Ovary (tissue), 9 donors: Measurements from ENCODE around the gene ANGPTL4. TPM values are rescaled to one million over a fixed set of nuclear protein-coding genes. Genes with fewer than 3 reads are reported as not detected.

ENCODE experiments used
- DNase-seq, 5 donors: peaks; one replicate each; pipeline ENCODE4 v3.0.0-alpha.2; 2019 to 2020
- H3K27ac ChIP-seq, 2 donors: fragments of 200-600 bp; one replicate each; pipeline versions ENCODE4 v1.5.1 to v1.8.0; 2019 to 2022
- H3K27me3 ChIP-seq: fragments of 200-600 bp; one replicate; pipeline ENCODE4 v1.8.0; 2022
- H3K36me3 ChIP-seq: fragments of 200-600 bp; sonication (generic); one replicate; pipeline ENCODE4 v1.5.1; 2019
- H3K4me1 ChIP-seq: one replicate; pipeline ENCODE4 v1.8.1; 2013; ENCODE audit warnings: mild to moderate bottlenecking, moderate library complexity; ENCODE audit not compliant: insufficient read depth
- H3K4me3 ChIP-seq: fragments of 200-600 bp; sonication (generic); one replicate; pipeline ENCODE4 v1.5.1; 2017
- H3K9me3 ChIP-seq, 2 donors: fragments of 200-600 bp in 1 of 2; sonication (generic) in 1 of 2; one replicate each; pipeline versions ENCODE4 v1.5.1 to v1.8.1; 2013 to 2019; ENCODE audit warnings: mild to moderate bottlenecking in 1 of 2, moderate library complexity in 1 of 2
- CTCF ChIP-seq, 3 donors: fragments of 450-650 bp in 2 of 3; fragments of 200-600 bp in 1 of 3; IDR thresholded peaks; one replicate each; pipeline versions ENCODE4 v1.5.1 to v1.8.0; 2016 to 2022; ENCODE audit warnings: antibody characterized with exemption in 3 of 3, mild to moderate bottlenecking in 1 of 3
- EP300 ChIP-seq: sonication (generic); formaldehyde crosslinking; IDR thresholded peaks from one replicate; pipeline ENCODE4 v1.6.1; 2017; ENCODE audit warnings: antibody characterized with exemption
- POLR2A ChIP-seq: fragments of 450-650 bp; IDR thresholded peaks from one replicate; pipeline ENCODE4 v1.6.1; 2017; ENCODE audit warnings: antibody characterized with exemption, mild to moderate bottlenecking, moderate library complexity
- WGBS, 3 donors: extraction: QIAGEN DNeasy Blood & Tissue Kit in 1 of 3; methylation state at CpG; one replicate each; pipeline versions ENCODE4 v1.1.5 to v1.1.7; 2013 to 2017; 5-methylcytosine and 5-hydroxymethylcytosine counted together
- intact Hi-C, 4 donors: fragments of 100-400 bp; cut with DNase I; formaldehyde crosslinking; loops; one replicate each; pipeline versions ENCODE4 v1.11.0 to v1.15.1; 2022 to 2023
- polyA plus RNA-seq, 2 donors: library from polyadenylated mRNA; stranded (reverse); fragments of 200-250 nt in 1 of 2; fragments of 350-450 nt in 1 of 2; fragmentation: Illumina TruSeq in 1 of 2; extraction: RNeasy Lipid Tissue Mini Kit (QIAGEN cat#74804) in 1 of 2; gene quantifications; one replicate each; pipeline ENCODE4 v1.2.3, GENCODE V29; 2013 to 2014
- total RNA-seq, 7 donors: library from RNA; depleted of rRNA in 2 of 7; stranded (reverse); fragments of >200 nt in 2 of 7; fragmentation: NEBNext Ultra II Directional in 3 of 7; extraction: Animal tissue kit (Norgen Biotek cat#: 25700) in 3 of 7; gene quantifications; one replicate each; pipeline versions ENCODE4 v1.1.0 to v1.2.4, GENCODE V29; 2016 to 2023
- donor health status: DM: no; HTN: no; CAD: no; lungs with moderate emphysema.
- donor health status: DM: no; HTN: no; CAD: no.
- donor health status: Bipolar disorder and iron deficiency.
- donor health status: DM: yes; HTN: yes; CAD: no.
- donor health status: DM: no; HTN: no; CAD: no.
- donor health status: DM: yes; HTN: yes; CAD: no.

ANGPTL4 gene
- total and polyA plus RNA-seq, 9 donors, result 0.71 to 35.0 (median 3.0) TPM

GRCh38 chr19:8366121-8366581 is 2.2 kb downstream of the ANGPTL4 start:
- intact Hi-C loops, result no loop called here
- 93 to 98% (median 95%) methylated on average over 7 to 11 of the region's 11 CpGs for WGBS, 3 donors
- peaks cover 41% of the 10 kb centered on the region for H3K4me1 ChIP-seq
- H3K4me3 ChIP-seq, result no peak overlapping the region
- TF ChIP-seq POLR2A, result no peak
- TF ChIP-seq CTCF (IDR thresholded peaks at IDR 0.05), result no peak
- no peak for TF ChIP-seq EP300
- H3K27ac ChIP-seq, result no peak overlapping the region
- DNase-seq, result no peak
- H3K9me3 ChIP-seq, result no peaks in the 10 kb centered on the region
- no peaks in the 10 kb centered on the region for H3K27me3 ChIP-seq
- H3K36me3 ChIP-seq, result no peaks in the 10 kb centered on the region

- Histone ChIP-seq H3K27me3 (no peaks in the 10 kb centered on the region), H3K27ac (no peak overlapping the region), H3K4me1 (peaks cover 39% of the 10 kb centered on the region), H3K4me3 (peak overlapping the region; percentile 3), H3K36me3 (no peaks in the 10 kb centered on the region), H3K9me3 (no peaks in the 10 kb centered on the region)
- TF ChIP-seq CTCF (IDR thresholded peaks at IDR 0.05), result no peak
- TF ChIP-seq EP300, result no peak
- TF ChIP-seq POLR2A, result no peak
- intact Hi-C loops, result no loop called here
- WGBS, 3 donors, result 8 to 17% (median 10%) methylated on average over 13 of the region's 13 CpGs
- DNase-seq, result peak; percentile 66 to 81 (median 76)
Measured at GRCh38 chr19:8366961-8367326, 3.0 kb downstream of the ANGPTL4 start.

- Histone ChIP-seq H3K27ac (no peak overlapping the region), H3K36me3 (no peaks in the 10 kb centered on the region), H3K4me3 (peak overlapping the region; percentile 3), H3K9me3 (no peaks in the 10 kb centered on the region), H3K4me1 (peaks cover 36% of the 10 kb centered on the region), H3K27me3 (no peaks in the 10 kb centered on the region)
- intact Hi-C loops, result no loop called here
- WGBS, 3 donors, result 11 to 12% (median 11%) methylated on average over 23 of the region's 23 CpGs
- TF ChIP-seq POLR2A (no peak), EP300 (peak; percentile 41)
- DNase-seq, result peak; percentile 89 to 95 (median 93)
Measured at GRCh38 chr19:8367327-8368001, 3.5 kb downstream of the ANGPTL4 start.

GRCh38 chr19:8370176-8371010 is 6.4 kb downstream of the ANGPTL4 start:
- DNase-seq, result no peak
- Histone ChIP-seq H3K27ac (no peak overlapping the region), H3K36me3 (no peaks in the 10 kb centered on the region), H3K4me3 (no peak overlapping the region), H3K9me3 (no peaks in the 10 kb centered on the region), H3K4me1 (peaks cover 30% of the 10 kb centered on the region), H3K27me3 (no peaks in the 10 kb centered on the region)
- TF ChIP-seq CTCF (IDR thresholded peaks at IDR 0.05) (no peak), EP300 (no peak)
- 56 to 79% (median 66%) methylated on average over 19 of the region's 19 CpGs for WGBS, 3 donors
- intact Hi-C loops, result no loop called here
